H1 (cell line): ENCODE results near the gene TRAP1.

Experiments used
- ATF3 ChIP-seq: IDR thresholded peaks from 2 replicates; pipeline ENCODE4 v1.6.1; 2011; ENCODE audit warnings: low read depth, mild to moderate bottlenecking, low read length; ENCODE audit not compliant: insufficient read depth
- CHD1 ChIP-seq: IDR thresholded peaks from 2 replicates; pipeline ENCODE4 v1.6.1; 2012; ENCODE audit warnings: low read depth, low read length, improper control_type of control experiment
- CHD2 ChIP-seq: IDR thresholded peaks from 2 replicates; pipeline ENCODE4 v1.6.1; 2012; ENCODE audit warnings: low read length, improper control_type of control experiment
- CREB1 ChIP-seq: IDR thresholded peaks from 2 replicates; pipeline ENCODE4 v1.6.1; 2012; ENCODE audit warnings: inconsistent platforms
- CTCF ChIP-seq, 3 experiments: IDR thresholded peaks; 1 replicate in 2 of 3; 2 replicates in 1 of 3; pipeline versions ENCODE4 v1.5.1 to v1.6.1; 2011; ENCODE audit warnings: low read length in 3 of 3, mild to moderate bottlenecking in 3 of 3, inconsistent platforms in 2 of 3, low read depth in 1 of 3, moderate library complexity in 1 of 3; ENCODE audit not compliant: insufficient read depth in 1 of 3; ENCODE audit errors: control extremely low read depth in 1 of 3
- JUN ChIP-seq: IDR thresholded peaks from 2 replicates; pipeline ENCODE4 v1.6.1; 2011; ENCODE audit warnings: low read depth, mild to moderate bottlenecking, improper control_type of control experiment, low read length
- JUND ChIP-seq: IDR thresholded peaks from 2 replicates; pipeline ENCODE4 v1.6.1; 2011; ENCODE audit warnings: mild to moderate bottlenecking, improper control_type of control experiment, low read length
- POLR2A ChIP-seq, 2 experiments: IDR thresholded peaks; 1 replicate in 1 of 2; 2 replicates in 1 of 2; pipeline ENCODE4 v1.6.1; 2011; ENCODE audit warnings: low read depth in 2 of 2, low read length in 2 of 2, mild to moderate bottlenecking in 2 of 2; ENCODE audit errors: control extremely low read depth in 1 of 2
- POLR2AphosphoS5 ChIP-seq: IDR thresholded peaks from 2 replicates; pipeline ENCODE4 v1.6.1; 2011; ENCODE audit warnings: low read depth, low read length
- RAD21 ChIP-seq, 2 experiments: IDR thresholded peaks in 1 of 2; conservative IDR thresholded peaks in 1 of 2; 2 replicates each; pipeline ENCODE4 v1.6.1; 2011; ENCODE audit warnings: low read depth in 2 of 2, low read length in 2 of 2, improper control_type of control experiment in 1 of 2, inconsistent platforms in 1 of 2, mild to moderate bottlenecking in 1 of 2, moderate library complexity in 1 of 2
- RFX5 ChIP-seq: IDR thresholded peaks from 2 replicates; pipeline ENCODE4 v1.6.1; 2011; ENCODE audit warnings: low read depth, low read length, improper control_type of control experiment, borderline replicate concordance

GRCh38 chr16:3610698-3611145 lies 106.6 kb downstream of the TRAP1 start:
- TF ChIP-seq CHD1 (no peak), JUND (no peak), CTCF (IDR thresholded peaks at IDR 0.05; ENCODE audit: control extremely low read depth in 1 of 3, insufficient read depth in 1 of 3, low read depth in 1 of 3, low read length in 3 of 3) (no peak), ATF3 (no peak), POLR2A (IDR thresholded peaks at IDR 0.05; ENCODE audit: control extremely low read depth in 1 of 2, low read depth in 2 of 2, low read length in 2 of 2) (no peak), POLR2AphosphoS5 (no peak), RAD21 (IDR thresholded peaks at IDR 0.05 in 1 of 2, conservative IDR thresholded peaks at IDR 0.05 in 1 of 2; ENCODE audit: low read depth in 2 of 2, low read length in 2 of 2) (no peak), RFX5 (no peak), JUN (no peak), CREB1 (no peak), CHD2 (no peak)
